ENCODE results near the gene ABCC6. TPM values are rescaled to one million over a fixed set of nuclear protein-coding genes. Genes with fewer than 3 reads are reported as not detected.
A peak's percentile ranks its signal among the peaks of the same experiment; 100 is the strongest.

ABCC6 gene
- total and polyA plus RNA-seq, 2 donors from 2014 or later, result 7.5 to 54.5 TPM

DNA sequence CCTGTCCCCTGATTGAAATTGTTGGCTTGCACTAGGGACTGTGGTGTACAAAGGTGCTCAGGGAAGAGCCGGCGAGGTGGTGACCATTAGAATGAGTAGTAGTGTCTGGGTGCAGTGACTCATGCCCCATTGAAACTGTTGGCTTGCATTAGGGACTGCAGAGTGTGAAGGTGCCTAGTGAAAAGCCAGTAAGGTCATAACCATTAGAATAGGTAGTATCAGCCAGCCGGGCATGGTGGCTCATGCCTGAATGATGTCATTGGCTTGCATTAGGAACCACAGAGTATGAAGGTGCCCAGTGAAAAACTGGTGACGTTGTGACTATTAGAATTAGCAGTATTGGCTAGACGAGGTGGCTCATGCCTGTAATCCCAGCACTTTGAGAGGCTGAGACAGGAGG is 78.9 kb downstream of the ABCC6 start:
- Histone ChIP-seq H3K4me1 (ENCODE audit: control insufficient read depth in 2 of 3, insufficient read depth in 2 of 3, low read depth in 1 of 3, low read length in 3 of 3) (peaks cover 0 to 18% (median 11%) of the 10 kb centered on the region in 3 donors), H3K9me3 (ENCODE audit: control insufficient read depth in 2 of 3, insufficient read depth in 1 of 3, low read length in 3 of 3) (no peaks in the 10 kb centered on the region), H3K27me3 (ENCODE audit: control insufficient read depth, insufficient read depth, low read length) (no peaks in the 10 kb centered on the region), H3K9ac (ENCODE audit: low read length in 3 of 3) (no peak overlapping the region), H3K27ac (ENCODE audit: low read depth in 2 of 2, low read length in 2 of 2) (no peak overlapping the region), H3K4me3 (ENCODE audit: low read length in 3 of 3) (no peak overlapping the region), H3K36me3 (ENCODE audit: control insufficient read depth in 2 of 3, insufficient read depth in 3 of 3, low read length in 3 of 3) (peaks cover 0 to 17% (median 6%) of the 10 kb centered on the region in 3 donors)
- DNase-seq (no peak), FAIRE-seq (no peak)
- TF ChIP-seq, protein P1, sequence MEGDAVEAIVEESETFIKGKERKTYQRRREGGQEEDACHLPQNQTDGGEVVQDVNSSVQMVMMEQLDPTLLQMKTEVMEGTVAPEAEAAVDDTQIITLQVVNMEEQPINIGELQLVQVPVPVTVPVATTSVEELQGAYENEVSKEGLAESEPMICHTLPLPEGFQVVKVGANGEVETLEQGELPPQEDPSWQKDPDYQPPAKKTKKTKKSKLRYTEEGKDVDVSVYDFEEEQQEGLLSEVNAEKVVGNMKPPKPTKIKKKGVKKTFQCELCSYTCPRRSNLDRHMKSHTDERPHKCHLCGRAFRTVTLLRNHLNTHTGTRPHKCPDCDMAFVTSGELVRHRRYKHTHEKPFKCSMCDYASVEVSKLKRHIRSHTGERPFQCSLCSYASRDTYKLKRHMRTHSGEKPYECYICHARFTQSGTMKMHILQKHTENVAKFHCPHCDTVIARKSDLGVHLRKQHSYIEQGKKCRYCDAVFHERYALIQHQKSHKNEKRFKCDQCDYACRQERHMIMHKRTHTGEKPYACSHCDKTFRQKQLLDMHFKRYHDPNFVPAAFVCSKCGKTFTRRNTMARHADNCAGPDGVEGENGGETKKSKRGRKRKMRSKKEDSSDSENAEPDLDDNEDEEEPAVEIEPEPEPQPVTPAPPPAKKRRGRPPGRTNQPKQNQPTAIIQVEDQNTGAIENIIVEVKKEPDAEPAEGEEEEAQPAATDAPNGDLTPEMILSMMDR (IDR thresholded peaks at IDR 0.05; ENCODE audit: borderline replicate concordance, extremely low read depth, insufficient read depth), result no peak
- intact Hi-C loops (cut with DNase I), result no loop called here

- Histone ChIP-seq H3K36me3 (ENCODE audit: control insufficient read depth in 2 of 3, insufficient read depth in 3 of 3, low read length in 3 of 3) (peaks cover 0 to 19% (median 6%) of the 10 kb centered on the region in 3 donors), H3K9ac (ENCODE audit: low read length in 3 of 3) (no peak overlapping the region), H3K4me3 (ENCODE audit: low read length in 3 of 3) (no peak overlapping the region), H3K9me3 (ENCODE audit: control insufficient read depth in 2 of 3, insufficient read depth in 1 of 3, low read length in 3 of 3) (no peaks in the 10 kb centered on the region), H3K4me1 (ENCODE audit: control insufficient read depth in 2 of 3, insufficient read depth in 2 of 3, low read depth in 1 of 3, low read length in 3 of 3) (peaks cover 0 to 16% (median 9%) of the 10 kb centered on the region in 3 donors), H3K27me3 (ENCODE audit: control insufficient read depth, insufficient read depth, low read length) (no peaks in the 10 kb centered on the region), H3K27ac (ENCODE audit: low read depth in 2 of 2, low read length in 2 of 2) (peak overlapping the region in 1 of 2 donors; percentile 13)
- FAIRE-seq (no peak), DNase-seq (no peak)
- intact Hi-C loops (cut with DNase I), result no loop called here
- TF ChIP-seq, protein P1 (IDR thresholded peaks at IDR 0.05; ENCODE audit: borderline replicate concordance, extremely low read depth, insufficient read depth), result no peak
Observed at GRCh38 chr16:16143931-16144330, 79.4 kb downstream of the ABCC6 start.

GRCh38 chr16:16143038-16143763 is 80.1 kb downstream of the ABCC6 start:
- peak in 1 of 5 donors; percentile 37 for DNase-seq
- Histone ChIP-seq H3K27ac (ENCODE audit: low read depth in 2 of 2, low read length in 2 of 2) (peak overlapping the region in 1 of 2 donors; percentile 13), H3K9ac (ENCODE audit: low read length in 3 of 3) (no peak overlapping the region), H3K4me1 (ENCODE audit: control insufficient read depth in 2 of 3, insufficient read depth in 2 of 3, low read depth in 1 of 3, low read length in 3 of 3) (peaks cover 0 to 16% (median 9%) of the 10 kb centered on the region in 3 donors), H3K36me3 (ENCODE audit: control insufficient read depth in 2 of 3, insufficient read depth in 3 of 3, low read length in 3 of 3) (peaks cover 0 to 26% (median 6%) of the 10 kb centered on the region in 3 donors), H3K4me3 (ENCODE audit: low read length in 3 of 3) (no peak overlapping the region), H3K27me3 (ENCODE audit: control insufficient read depth, insufficient read depth, low read length) (no peaks in the 10 kb centered on the region), H3K9me3 (ENCODE audit: control insufficient read depth in 2 of 3, insufficient read depth in 1 of 3, low read length in 3 of 3) (no peaks in the 10 kb centered on the region)
- no peak for FAIRE-seq
- TF ChIP-seq, protein P1 (IDR thresholded peaks at IDR 0.05; ENCODE audit: borderline replicate concordance, extremely low read depth, insufficient read depth), result peak; percentile 34
- intact Hi-C loops (cut with DNase I), result no loop called here

Measured in kidney (tissue), 14 donors.